ENCODE results near the gene SLC25A23.

DNA sequence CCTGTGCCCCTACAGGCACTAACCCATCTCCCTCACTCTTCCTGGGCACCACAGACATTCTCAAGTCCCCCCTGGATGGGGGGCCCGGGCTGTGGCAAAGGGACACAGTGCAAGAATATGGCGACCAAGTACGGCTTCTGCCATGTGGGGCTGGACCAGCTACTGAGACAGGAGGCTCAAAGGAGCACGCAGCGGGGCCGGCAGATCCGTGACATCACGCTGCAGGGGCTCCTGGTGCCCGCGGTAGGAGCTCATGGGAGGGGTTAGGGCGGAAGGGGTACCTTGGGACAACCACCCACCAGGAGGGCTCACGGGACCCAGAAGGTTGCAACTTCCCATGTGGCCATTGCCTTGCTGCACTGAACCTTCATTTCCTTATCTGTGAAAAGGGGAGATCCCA is 63.3 kb downstream of the SLC25A23 start:
- TF ChIP-seq, protein P1, sequence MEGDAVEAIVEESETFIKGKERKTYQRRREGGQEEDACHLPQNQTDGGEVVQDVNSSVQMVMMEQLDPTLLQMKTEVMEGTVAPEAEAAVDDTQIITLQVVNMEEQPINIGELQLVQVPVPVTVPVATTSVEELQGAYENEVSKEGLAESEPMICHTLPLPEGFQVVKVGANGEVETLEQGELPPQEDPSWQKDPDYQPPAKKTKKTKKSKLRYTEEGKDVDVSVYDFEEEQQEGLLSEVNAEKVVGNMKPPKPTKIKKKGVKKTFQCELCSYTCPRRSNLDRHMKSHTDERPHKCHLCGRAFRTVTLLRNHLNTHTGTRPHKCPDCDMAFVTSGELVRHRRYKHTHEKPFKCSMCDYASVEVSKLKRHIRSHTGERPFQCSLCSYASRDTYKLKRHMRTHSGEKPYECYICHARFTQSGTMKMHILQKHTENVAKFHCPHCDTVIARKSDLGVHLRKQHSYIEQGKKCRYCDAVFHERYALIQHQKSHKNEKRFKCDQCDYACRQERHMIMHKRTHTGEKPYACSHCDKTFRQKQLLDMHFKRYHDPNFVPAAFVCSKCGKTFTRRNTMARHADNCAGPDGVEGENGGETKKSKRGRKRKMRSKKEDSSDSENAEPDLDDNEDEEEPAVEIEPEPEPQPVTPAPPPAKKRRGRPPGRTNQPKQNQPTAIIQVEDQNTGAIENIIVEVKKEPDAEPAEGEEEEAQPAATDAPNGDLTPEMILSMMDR (IDR thresholded peaks at IDR 0.05): no peak
- TF ChIP-seq NRF1 (IDR thresholded peaks at IDR 0.05; ENCODE audit: low read depth, low read length) (no peak), POLR2AphosphoS5 (IDR thresholded peaks at IDR 0.05; ENCODE audit: low read depth, low read length) (no peak), SIN3A (IDR thresholded peaks at IDR 0.05; ENCODE audit: borderline replicate concordance, low read depth, low read length) (no peak), TEAD4 (IDR thresholded peaks at IDR 0.05; ENCODE audit: borderline replicate concordance, insufficient read depth) (no peak), TAF1 (IDR thresholded peaks at IDR 0.05; ENCODE audit: borderline replicate concordance, low read depth, low read length) (no peak), EP300 (IDR thresholded peaks at IDR 0.05; ENCODE audit: borderline replicate concordance in 1 of 2, low read depth in 1 of 2, low read length in 1 of 2) (no peak)
